ENCODE measurements around the gene ANTXR1.
A peak's percentile ranks its signal among the peaks of the same experiment; 100 is the strongest.

Gene ANTXR1

GRCh38 chr2:69076601-69077000 lies 63.6 kb downstream of the ANTXR1 start:
- no peak for DNase-seq

- DNase-seq: no peak
Observed at GRCh38 chr2:69077252-69077950, 64.4 kb downstream of the ANTXR1 start.

DNA sequence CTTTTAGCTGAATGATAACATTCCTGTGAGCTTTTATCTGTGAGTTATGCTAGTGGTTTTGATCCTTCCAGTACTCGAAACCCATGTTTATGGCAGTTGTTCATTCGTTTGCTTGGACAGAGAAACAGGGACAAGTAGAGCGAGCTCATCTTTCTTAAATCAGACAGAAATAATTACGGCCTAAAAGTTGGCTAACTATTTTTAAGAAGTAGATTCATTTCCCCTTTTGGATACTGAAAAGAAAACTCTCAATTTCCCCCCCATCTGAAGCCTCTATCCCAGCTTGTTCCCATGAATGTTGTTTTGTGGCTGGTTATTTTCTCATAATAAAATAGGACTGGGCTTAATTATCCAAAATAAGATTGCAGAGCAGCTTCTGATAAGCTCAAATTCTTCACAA lies 67.1 kb downstream of the ANTXR1 start:
- DNase-seq: no peak

DNA sequence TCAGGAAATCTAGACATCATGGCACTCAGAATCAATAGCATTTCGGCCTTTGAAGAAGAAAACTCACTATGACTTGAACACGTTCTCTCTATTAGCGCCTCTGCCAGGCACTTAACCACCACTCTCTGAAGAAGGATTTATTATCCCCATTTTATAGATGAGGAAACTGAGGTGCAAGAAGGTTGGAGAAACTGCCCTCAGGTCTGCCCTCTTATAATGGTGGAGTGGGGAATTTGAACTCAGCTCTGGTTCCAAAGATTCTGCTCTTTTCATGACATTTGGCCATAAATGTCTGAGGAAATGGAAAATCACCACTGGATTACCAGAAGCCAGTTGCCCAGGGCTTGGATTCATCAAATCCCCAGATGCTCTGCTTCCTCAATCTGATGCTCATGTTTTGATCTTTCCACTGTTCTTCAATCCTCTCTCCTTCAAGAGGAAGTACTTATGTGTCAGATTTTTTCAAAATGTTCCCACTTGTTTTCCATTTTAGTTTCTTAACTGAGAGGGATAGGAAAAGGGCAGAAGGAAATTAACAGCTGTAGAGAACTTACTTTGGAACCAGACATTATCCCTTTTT lies 68.1 kb downstream of the ANTXR1 start:
- no peak for DNase-seq

GRCh38 chr2:69081757-69082156 lies 68.8 kb downstream of the ANTXR1 start:
- DNase-seq: no peak

DNA sequence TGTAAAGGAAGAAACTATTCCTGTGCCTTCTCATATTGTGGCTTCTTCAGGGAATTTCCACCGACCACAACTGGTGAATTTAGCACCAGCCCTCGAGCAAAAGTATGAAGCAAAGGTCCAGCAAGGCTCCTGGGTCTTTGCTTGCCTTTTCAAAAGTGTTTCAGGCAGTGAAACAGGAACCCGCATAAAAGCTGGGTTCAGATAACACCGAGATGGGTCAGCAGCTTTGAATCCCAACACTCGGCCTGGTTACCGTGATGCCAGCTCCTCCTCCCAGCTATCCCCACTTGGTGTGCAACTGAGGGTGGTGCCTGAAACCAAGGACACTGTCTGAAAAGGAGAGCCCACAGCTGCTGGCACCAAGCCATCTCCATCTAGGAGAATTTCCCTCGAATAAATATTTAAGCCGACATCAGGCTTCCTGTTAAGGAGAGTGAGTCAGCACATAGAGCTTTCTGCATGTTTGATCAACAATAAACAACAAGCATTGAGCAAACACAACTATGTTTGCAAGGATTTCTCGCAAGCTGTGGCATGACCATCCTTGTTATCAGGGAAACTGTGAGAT lies 69.5 kb downstream of the ANTXR1 start:
- peak; percentile 12 for DNase-seq

- DNase-seq: no peak
Observed at GRCh38 chr2:69083235-69083748, 70.3 kb downstream of the ANTXR1 start.

DNA sequence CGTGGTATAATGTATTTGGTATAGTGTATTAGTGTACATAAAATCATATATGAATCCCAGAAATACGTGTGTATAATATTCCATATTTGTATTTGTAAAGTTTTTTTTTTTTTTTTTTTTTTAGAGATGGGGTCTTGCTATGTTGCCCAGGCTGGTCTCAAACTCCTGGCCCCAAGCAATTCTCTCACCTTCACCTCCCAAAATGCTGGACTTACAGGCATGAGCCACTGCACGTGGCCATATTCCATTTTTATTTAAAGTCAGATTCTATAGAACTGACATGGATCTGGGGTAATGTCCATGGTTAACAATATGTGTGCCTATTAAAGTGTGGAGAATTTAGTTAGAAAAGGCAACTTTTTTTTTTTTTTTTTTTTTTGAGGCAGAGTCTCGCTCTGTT lies 71.5 kb downstream of the ANTXR1 start:
- no peak for DNase-seq

GRCh38 chr2:69086466-69086865 lies 73.5 kb downstream of the ANTXR1 start:
- no peak for DNase-seq

DNA sequence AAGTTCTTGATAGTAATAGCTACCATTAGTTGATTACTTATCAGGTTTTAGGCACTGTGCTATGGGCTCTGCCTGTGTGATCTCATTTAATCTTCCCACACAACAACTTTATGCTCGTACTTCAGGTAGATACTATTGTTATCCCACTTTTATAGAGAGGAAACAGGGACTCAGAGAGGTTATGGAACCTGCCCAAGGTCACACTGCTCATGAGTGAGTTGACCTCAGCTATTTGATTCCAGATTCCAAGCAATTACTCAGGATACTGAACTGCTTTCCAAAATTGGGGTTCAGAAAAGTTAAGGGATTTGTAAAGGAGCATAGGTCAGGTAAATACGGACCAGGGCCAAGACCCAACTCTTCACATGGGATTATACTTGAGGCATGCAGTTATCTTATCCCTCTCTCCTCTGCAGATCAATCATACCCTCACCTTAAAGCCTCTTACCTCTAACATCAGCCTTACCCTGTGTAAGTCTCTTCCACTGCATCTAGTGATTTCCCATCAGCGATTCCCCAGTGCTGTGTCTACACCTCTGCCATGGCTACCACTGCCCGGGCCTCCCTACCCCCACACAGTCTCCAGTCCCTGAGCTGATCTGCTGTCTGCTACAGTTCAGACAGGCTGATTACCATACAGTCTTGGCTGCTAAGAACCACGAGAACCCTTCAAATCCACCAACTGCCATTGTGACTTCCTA lies 74.4 kb downstream of the ANTXR1 start:
- no peak for DNase-seq

GRCh38 chr2:69087912-69088240 lies 74.9 kb downstream of the ANTXR1 start:
- no peak for DNase-seq

GRCh38 chr2:69088466-69088865 lies 75.5 kb downstream of the ANTXR1 start:
- DNase-seq: no peak

DNA sequence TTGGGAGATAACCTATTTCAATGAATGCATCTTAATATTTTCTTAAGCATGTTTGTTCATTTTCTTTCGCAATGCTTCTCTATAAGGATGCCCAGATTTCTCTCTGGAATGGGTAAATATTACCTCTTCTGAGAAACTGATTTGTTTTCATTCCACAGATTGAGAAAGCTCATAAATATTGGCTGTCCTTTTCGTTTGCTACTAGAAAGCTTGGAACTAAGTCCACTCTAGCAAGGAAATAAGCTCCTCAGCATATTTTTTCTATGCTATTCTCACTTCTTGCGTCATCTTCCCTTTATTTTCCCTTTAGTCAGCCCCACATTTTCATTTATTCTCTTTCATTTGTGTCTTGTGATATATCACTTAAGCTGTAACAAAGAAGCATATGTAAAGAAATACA lies 76.3 kb downstream of the ANTXR1 start:
- no peak for DNase-seq

DNA sequence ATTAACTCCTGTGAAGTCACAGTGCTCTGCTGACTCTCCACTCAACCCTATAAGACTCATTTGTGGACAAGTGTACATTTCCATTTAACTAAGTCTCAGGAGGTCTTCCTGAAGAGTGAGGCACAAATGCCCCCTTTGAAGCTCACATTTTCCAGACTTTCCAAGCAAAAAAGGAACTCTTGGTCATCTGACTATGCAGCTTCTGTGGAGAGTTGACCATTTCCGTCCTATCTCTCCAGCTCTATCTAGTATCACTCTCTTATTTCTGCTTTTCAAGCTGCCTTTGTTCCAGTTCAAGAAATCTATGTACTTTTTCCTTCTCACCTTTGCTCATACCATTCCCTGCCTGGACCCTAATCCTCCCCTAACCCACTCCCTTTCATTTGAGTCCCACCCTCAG lies 77.0 kb downstream of the ANTXR1 start:
- no peak for DNase-seq

DNA sequence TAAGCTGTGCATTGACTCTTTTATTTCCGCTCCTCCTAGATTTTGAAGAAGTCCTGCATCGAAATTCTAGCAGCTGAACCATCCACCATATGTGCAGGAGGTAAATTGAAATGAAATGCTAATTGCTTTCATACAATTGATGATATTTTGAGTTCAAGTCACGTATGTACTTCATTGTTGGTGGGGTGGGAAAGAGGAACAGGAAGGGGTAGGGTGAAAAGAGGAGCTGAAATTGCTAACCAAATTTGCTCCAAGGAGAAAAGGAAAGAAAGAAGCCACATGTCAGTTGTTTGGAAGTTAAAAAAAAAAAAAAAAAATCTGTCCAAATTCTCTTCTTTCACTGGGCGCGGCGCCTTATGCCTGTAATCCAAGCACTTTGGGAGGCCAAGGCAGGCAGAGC lies 77.8 kb downstream of the ANTXR1 start:
- DNase-seq: no peak

- no peak for DNase-seq
Observed at GRCh38 chr2:69092857-69093256, 79.9 kb downstream of the ANTXR1 start.

GRCh38 chr2:69095305-69095704 lies 82.3 kb downstream of the ANTXR1 start:
- no peak for DNase-seq

- no peak for DNase-seq
Observed at GRCh38 chr2:69096326-69097095, 83.5 kb downstream of the ANTXR1 start.

DNA sequence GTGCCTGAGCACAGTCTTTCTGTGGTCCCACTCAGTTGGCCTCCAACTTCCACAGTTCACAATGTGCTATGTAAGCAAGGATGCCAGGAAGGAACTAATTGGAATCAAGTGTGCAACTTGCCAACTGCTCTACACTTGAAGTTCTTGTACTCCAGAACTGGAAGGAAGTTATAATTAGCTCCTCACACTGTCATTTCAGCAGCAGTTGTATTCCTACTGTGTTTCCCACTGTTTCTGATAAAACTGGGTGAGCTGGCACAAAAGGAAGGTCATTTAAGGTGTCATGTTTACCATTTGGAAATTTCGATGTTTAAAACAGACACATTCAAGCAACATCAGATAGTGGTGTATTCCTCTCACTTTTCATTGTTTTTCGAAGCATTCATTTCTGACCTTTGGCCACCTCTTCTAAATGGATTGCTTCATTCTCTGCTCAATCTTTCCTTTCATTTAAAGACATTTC lies 84.2 kb downstream of the ANTXR1 start:
- no peak for DNase-seq

- no peak for DNase-seq
Observed at GRCh38 chr2:69097891-69098655, 85.1 kb downstream of the ANTXR1 start.

DNA sequence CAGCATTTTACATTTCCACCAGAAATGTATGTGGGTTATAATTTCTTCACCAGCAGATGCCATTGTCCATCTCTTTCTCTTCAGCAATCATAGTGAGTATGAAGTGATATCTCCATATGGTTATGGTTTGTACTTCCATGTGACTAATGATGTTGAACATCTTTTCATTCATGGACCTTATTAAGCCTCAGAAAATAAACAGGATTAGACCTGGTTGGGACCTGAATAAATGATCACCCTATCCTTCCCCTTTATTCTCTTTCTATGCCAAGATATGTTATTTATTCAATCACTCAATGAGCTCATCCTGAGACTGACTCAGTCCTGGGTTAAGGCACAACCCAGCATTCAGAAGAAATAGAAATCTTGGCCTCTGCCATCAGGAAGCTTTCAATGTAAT lies 86.6 kb downstream of the ANTXR1 start:
- no peak for DNase-seq

GRCh38 chr2:69100220-69100723 lies 87.3 kb downstream of the ANTXR1 start:
- no peak for DNase-seq

Measured in RPMI8226 (cell line).